ENCODE data around the gene FAM193A. TPM values are rescaled to one million over a fixed set of nuclear protein-coding genes. Genes with fewer than 3 reads are reported as not detected.

The FAM193A gene
- total RNA-seq, 1 experiment from 2014 or later, result 38.8 TPM

- Histone ChIP-seq H3K9me3 (ENCODE audit: low read length) (no peaks in the 10 kb centered on the region), H3K79me2 (ENCODE audit: low read length) (peaks cover 100% of the 10 kb centered on the region), H2AFZ (ENCODE audit: low read length) (no peak overlapping the region), H4K20me1 (ENCODE audit: insufficient read depth, low read depth, low read length) (peaks cover 19% of the 10 kb centered on the region), H3K4me1 (ENCODE audit: low read length) (peaks cover 10% of the 10 kb centered on the region), H3K9ac (ENCODE audit: low read length) (no peak overlapping the region), H3K4me2 (ENCODE audit: low read depth, low read length, poor library complexity, severe bottlenecking) (no peak overlapping the region), H3K9me2 (replicated peaks; ENCODE audit: insufficient read depth, low read length) (no peaks in the 10 kb centered on the region), H3K4me3 (ENCODE audit: low read length) (no peak overlapping the region), H3K36me3 (ENCODE audit: insufficient read depth, low read length) (0 out of 2 replicates have a peak, but pooled peaks cover 4% of the 10 kb centered on the region), H3K27ac (ENCODE audit: low read length) (no peak overlapping the region), H3K27me3 (ENCODE audit: low read length) (no peaks in the 10 kb centered on the region)
- no peak for DNase-seq
Observed at GRCh38 chr4:2558301-2558700, 21.9 kb downstream of the FAM193A start.

GRCh38 chr4:2560167-2560566 is 23.7 kb downstream of the FAM193A start:
- Histone ChIP-seq H3K36me3 (ENCODE audit: insufficient read depth, low read length) (peaks cover 4% of the 10 kb centered on the region; the same call in 1 of the 2 replicates), H3K4me3 (ENCODE audit: low read length) (no peak overlapping the region), H3K79me2 (ENCODE audit: low read length) (peaks cover 100% of the 10 kb centered on the region), H3K9me2 (replicated peaks; ENCODE audit: insufficient read depth, low read length) (no peaks in the 10 kb centered on the region), H4K20me1 (ENCODE audit: insufficient read depth, low read depth, low read length) (peaks cover 23% of the 10 kb centered on the region), H3K4me2 (ENCODE audit: low read depth, low read length, poor library complexity, severe bottlenecking) (no peak overlapping the region), H3K9me3 (ENCODE audit: low read length) (no peaks in the 10 kb centered on the region), H3K27me3 (ENCODE audit: low read length) (no peaks in the 10 kb centered on the region), H3K4me1 (ENCODE audit: low read length) (peaks cover 10% of the 10 kb centered on the region), H2AFZ (ENCODE audit: low read length) (no peak overlapping the region), H3K9ac (ENCODE audit: low read length) (no peak overlapping the region), H3K27ac (ENCODE audit: low read length) (no peak overlapping the region)
- no peak for DNase-seq

GRCh38 chr4:2565533-2565932 is 29.1 kb downstream of the FAM193A start:
- no peak overlapping the region for H3K4me3 ChIP-seq (ENCODE audit: low read length)
- H3K27me3 ChIP-seq (ENCODE audit: low read length), result no peaks in the 10 kb centered on the region
- H3K79me2 ChIP-seq (ENCODE audit: low read length), result peaks cover 100% of the 10 kb centered on the region
- H3K9ac ChIP-seq (ENCODE audit: low read length), result no peak overlapping the region
- peaks cover 15% of the 10 kb centered on the region for H3K4me1 ChIP-seq (ENCODE audit: low read length)
- no peak overlapping the region for H3K27ac ChIP-seq (ENCODE audit: low read length)
- peaks cover 4% of the 10 kb centered on the region; the same call in 1 of the 2 replicates for H3K36me3 ChIP-seq (ENCODE audit: insufficient read depth, low read length)
- no peak overlapping the region for H2AFZ ChIP-seq (ENCODE audit: low read length)
- no peaks in the 10 kb centered on the region for H3K9me3 ChIP-seq (ENCODE audit: low read length)
- no peaks in the 10 kb centered on the region for H3K9me2 ChIP-seq (replicated peaks; ENCODE audit: insufficient read depth, low read length)
- peaks cover 16% of the 10 kb centered on the region; the same call in 1 of the 2 replicates for H4K20me1 ChIP-seq (ENCODE audit: insufficient read depth, low read depth, low read length)
- H3K4me2 ChIP-seq (ENCODE audit: low read depth, low read length, poor library complexity, severe bottlenecking), result no peak overlapping the region
- no peak for DNase-seq

DNA sequence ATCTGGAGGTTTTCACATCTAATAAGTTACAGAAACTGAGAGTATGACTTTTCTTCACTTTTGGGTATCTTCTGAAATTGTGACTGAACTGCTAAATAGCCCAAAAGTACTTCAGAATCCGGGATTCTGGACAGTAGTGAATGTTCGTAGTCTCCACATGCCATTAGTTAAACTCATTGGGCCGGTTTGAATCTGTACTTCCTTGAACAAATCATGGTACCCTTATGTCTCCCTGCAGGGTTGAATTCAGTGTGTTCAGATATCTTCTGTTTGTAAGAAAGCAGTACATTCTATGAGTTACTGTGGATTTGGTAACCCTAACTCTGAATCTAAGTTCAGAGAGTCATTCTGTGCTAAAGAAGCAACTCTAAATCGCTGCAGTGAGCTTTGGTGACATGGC is 33.6 kb downstream of the FAM193A start:
- Histone ChIP-seq H3K9ac (ENCODE audit: low read length) (no peak overlapping the region), H3K4me1 (ENCODE audit: low read length) (peaks cover 5% of the 10 kb centered on the region), H3K4me3 (ENCODE audit: low read length) (no peak overlapping the region)

DNA sequence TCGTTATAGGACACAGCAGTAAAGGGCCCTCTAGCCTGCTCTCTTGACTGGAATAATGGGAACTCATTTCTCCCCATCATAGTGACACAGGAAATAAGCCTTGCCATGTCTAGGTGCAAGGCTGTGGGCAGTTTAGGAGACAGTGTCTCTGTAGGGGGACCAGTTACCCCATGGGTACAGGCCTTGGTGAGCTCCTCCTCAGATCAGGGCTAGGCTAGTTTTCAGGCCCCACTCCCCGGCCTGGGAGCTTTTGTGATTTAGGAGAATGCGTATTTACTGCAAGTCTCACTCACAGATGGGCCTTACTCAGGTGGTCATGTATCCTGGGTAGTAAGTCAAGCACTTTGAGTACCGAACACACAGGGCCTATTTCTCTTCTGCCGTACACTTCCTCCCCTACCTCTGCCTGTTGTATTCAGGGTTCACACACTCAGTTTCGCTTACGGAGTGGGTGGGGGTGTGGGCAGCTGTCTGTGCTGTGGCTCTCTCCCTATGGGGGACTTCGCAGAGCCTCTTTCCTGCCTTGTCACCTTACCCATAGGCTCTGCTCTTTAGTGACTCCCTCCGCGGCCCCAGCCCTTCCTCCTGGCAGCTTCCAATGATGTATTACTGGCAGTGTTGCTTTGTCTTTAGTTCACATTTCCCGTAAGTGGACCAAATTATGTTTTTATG is 34.2 kb downstream of the FAM193A start:
- Histone ChIP-seq H3K27ac (ENCODE audit: low read length) (no peak overlapping the region), H4K20me1 (ENCODE audit: insufficient read depth, low read depth, low read length) (peaks cover 16% of the 10 kb centered on the region; the same call in 1 of the 2 replicates)

More for the DNA sequence above, 33.6 kb downstream of the FAM193A start:
- Histone ChIP-seq H4K20me1 (ENCODE audit: insufficient read depth, low read depth, low read length) (peaks cover 16% of the 10 kb centered on the region; the same call in 1 of the 2 replicates), H3K9me2 (replicated peaks; ENCODE audit: insufficient read depth, low read length) (no peaks in the 10 kb centered on the region), H2AFZ (ENCODE audit: low read length) (no peak overlapping the region), H3K79me2 (ENCODE audit: low read length) (peaks cover 100% of the 10 kb centered on the region), H3K4me2 (ENCODE audit: low read depth, low read length, poor library complexity, severe bottlenecking) (no peak overlapping the region), H3K36me3 (ENCODE audit: insufficient read depth, low read length) (no peaks in the 10 kb centered on the region), H3K27me3 (ENCODE audit: low read length) (no peaks in the 10 kb centered on the region), H3K9me3 (ENCODE audit: low read length) (no peaks in the 10 kb centered on the region), H3K27ac (ENCODE audit: low read length) (no peak overlapping the region)
- DNase-seq, result no peak

GRCh38 chr4:2572076-2572475 is 35.6 kb downstream of the FAM193A start:
- Histone ChIP-seq H4K20me1 (ENCODE audit: insufficient read depth, low read depth, low read length) (peaks cover 16% of the 10 kb centered on the region; the same call in 1 of the 2 replicates), H2AFZ (ENCODE audit: low read length) (no peak overlapping the region), H3K27me3 (ENCODE audit: low read length) (no peaks in the 10 kb centered on the region), H3K9me3 (ENCODE audit: low read length) (no peaks in the 10 kb centered on the region), H3K9me2 (replicated peaks; ENCODE audit: insufficient read depth, low read length) (no peaks in the 10 kb centered on the region), H3K27ac (ENCODE audit: low read length) (no peak overlapping the region), H3K79me2 (ENCODE audit: low read length) (peaks cover 100% of the 10 kb centered on the region), H3K36me3 (ENCODE audit: insufficient read depth, low read length) (peaks cover 2% of the 10 kb centered on the region; the same call in 1 of the 2 replicates), H3K9ac (ENCODE audit: low read length) (no peak overlapping the region), H3K4me3 (ENCODE audit: low read length) (no peak overlapping the region), H3K4me1 (ENCODE audit: low read length) (peaks cover 5% of the 10 kb centered on the region), H3K4me2 (ENCODE audit: low read depth, low read length, poor library complexity, severe bottlenecking) (no peak overlapping the region)
- no peak for DNase-seq

More for the DNA sequence above, 34.2 kb downstream of the FAM193A start:
- Histone ChIP-seq H3K9me2 (replicated peaks; ENCODE audit: insufficient read depth, low read length) (no peaks in the 10 kb centered on the region), H2AFZ (ENCODE audit: low read length) (no peak overlapping the region), H3K27me3 (ENCODE audit: low read length) (no peaks in the 10 kb centered on the region), H3K4me2 (ENCODE audit: low read depth, low read length, poor library complexity, severe bottlenecking) (no peak overlapping the region), H3K9me3 (ENCODE audit: low read length) (no peaks in the 10 kb centered on the region), H3K4me1 (ENCODE audit: low read length) (peaks cover 5% of the 10 kb centered on the region), H3K36me3 (ENCODE audit: insufficient read depth, low read length) (peaks cover 1% of the 10 kb centered on the region; the same call in 1 of the 2 replicates), H3K9ac (ENCODE audit: low read length) (no peak overlapping the region), H3K79me2 (ENCODE audit: low read length) (peaks cover 100% of the 10 kb centered on the region), H3K4me3 (ENCODE audit: low read length) (no peak overlapping the region)
- DNase-seq, result no peak

DNA sequence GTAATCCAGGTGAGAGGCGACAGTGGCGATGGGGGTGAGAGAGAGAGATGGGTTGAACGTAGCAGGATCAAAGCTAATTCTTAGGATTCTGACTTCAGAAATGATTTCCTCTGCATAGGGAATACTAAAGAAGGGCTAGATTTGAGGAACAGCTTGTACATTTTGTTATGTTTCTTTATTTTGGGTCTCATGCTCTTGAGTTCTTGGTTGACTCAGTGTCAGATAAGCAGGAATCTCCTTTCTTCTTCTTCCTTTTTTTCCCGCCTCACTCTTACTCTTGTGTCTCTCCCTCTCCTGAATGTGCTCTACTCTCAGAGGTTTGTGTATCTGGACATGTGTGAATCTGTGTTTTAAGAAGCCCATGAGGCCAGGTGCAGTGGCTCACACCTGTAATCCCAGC is 36.4 kb downstream of the FAM193A start:
- Histone ChIP-seq H3K4me3 (ENCODE audit: low read length) (no peak overlapping the region), H3K9me2 (replicated peaks; ENCODE audit: insufficient read depth, low read length) (no peaks in the 10 kb centered on the region), H3K27me3 (ENCODE audit: low read length) (no peaks in the 10 kb centered on the region), H3K9ac (ENCODE audit: low read length) (no peak overlapping the region), H2AFZ (ENCODE audit: low read length) (no peak overlapping the region), H3K79me2 (ENCODE audit: low read length) (peaks cover 100% of the 10 kb centered on the region), H3K36me3 (ENCODE audit: insufficient read depth, low read length) (peaks cover 2% of the 10 kb centered on the region; the same call in 1 of the 2 replicates), H4K20me1 (ENCODE audit: insufficient read depth, low read depth, low read length) (peaks cover 16% of the 10 kb centered on the region; the same call in 1 of the 2 replicates), H3K4me2 (ENCODE audit: low read depth, low read length, poor library complexity, severe bottlenecking) (no peak overlapping the region), H3K9me3 (ENCODE audit: low read length) (no peaks in the 10 kb centered on the region), H3K27ac (ENCODE audit: low read length) (no peak overlapping the region), H3K4me1 (ENCODE audit: low read length) (peaks cover 5% of the 10 kb centered on the region)
- DNase-seq, result no peak

- H4K20me1 ChIP-seq (ENCODE audit: insufficient read depth, low read depth, low read length), result peaks cover 16% of the 10 kb centered on the region; the same call in 1 of the 2 replicates
- H3K27ac ChIP-seq (ENCODE audit: low read length), result no peak overlapping the region
- peaks cover 5% of the 10 kb centered on the region for H3K4me1 ChIP-seq (ENCODE audit: low read length)
- H2AFZ ChIP-seq (ENCODE audit: low read length), result no peak overlapping the region
- H3K36me3 ChIP-seq (ENCODE audit: insufficient read depth, low read length), result peaks cover 2% of the 10 kb centered on the region; the same call in 1 of the 2 replicates
- no peaks in the 10 kb centered on the region for H3K9me2 ChIP-seq (replicated peaks; ENCODE audit: insufficient read depth, low read length)
- no peak overlapping the region for H3K9ac ChIP-seq (ENCODE audit: low read length)
- no peaks in the 10 kb centered on the region for H3K9me3 ChIP-seq (ENCODE audit: low read length)
- no peaks in the 10 kb centered on the region for H3K27me3 ChIP-seq (ENCODE audit: low read length)
- H3K79me2 ChIP-seq (ENCODE audit: low read length), result peaks cover 100% of the 10 kb centered on the region
- H3K4me3 ChIP-seq (ENCODE audit: low read length), result no peak overlapping the region
- no peak overlapping the region for H3K4me2 ChIP-seq (ENCODE audit: low read depth, low read length, poor library complexity, severe bottlenecking)
- DNase-seq, result no peak
Observed at GRCh38 chr4:2574009-2574408, 37.6 kb downstream of the FAM193A start.
